H9 (cell line): ENCODE measurements around the gene CROCC. TPM values are rescaled to one million over a fixed set of nuclear protein-coding genes. Genes with fewer than 3 reads are reported as not detected.
"Not testable (repeated sequence)": the region's sequence is repeated elsewhere in the genome, so short reads cannot be mapped to it uniquely, and the experiment has no call there.

Experiments used
- DNase-seq: peaks from one replicate; pipeline ENCODE4 v3.0.0-alpha.2; 2017
- H2AFZ ChIP-seq: one replicate; pipeline ENCODE4 v1.6.1; 2013; ENCODE audit warnings: mild to moderate bottlenecking, low read length, control low read depth, moderate library complexity
- H2AK5ac ChIP-seq: 2 replicates; pipeline ENCODE4 v1.6.1; 2013; ENCODE audit warnings: low read length, control low read depth, mixed read lengths; ENCODE audit not compliant: insufficient read length
- H2BK120ac ChIP-seq: one replicate; pipeline ENCODE4 v1.6.1; 2013; ENCODE audit warnings: low read depth, mild to moderate bottlenecking, low read length, control low read depth, inconsistent platforms; ENCODE audit not compliant: poor library complexity, severe bottlenecking
- H2BK12ac ChIP-seq: 2 replicates; pipeline ENCODE4 v1.6.1; 2013; ENCODE audit warnings: low read length, control low read depth, mixed read lengths, low read depth; ENCODE audit not compliant: insufficient read length
- H2BK15ac ChIP-seq: 2 replicates; pipeline ENCODE4 v1.6.1; 2013; ENCODE audit warnings: low read depth, low read length, control low read depth
- H2BK20ac ChIP-seq: one replicate; pipeline ENCODE4 v1.6.1; 2013; ENCODE audit warnings: low read depth, mild to moderate bottlenecking, low read length, control low read depth, inconsistent platforms; ENCODE audit not compliant: poor library complexity, severe bottlenecking
- H2BK5ac ChIP-seq: 2 replicates; pipeline ENCODE4 v1.6.1; 2013; ENCODE audit warnings: low read length, control low read depth, mixed read lengths; ENCODE audit not compliant: insufficient read length
- H3K14ac ChIP-seq: 2 replicates; pipeline ENCODE4 v1.6.1; 2013; ENCODE audit warnings: low read length, control low read depth; ENCODE audit not compliant: insufficient read depth
- H3K18ac ChIP-seq: 2 replicates; pipeline ENCODE4 v1.6.1; 2013; ENCODE audit warnings: low read depth, mild to moderate bottlenecking, mixed read lengths, low read length, control low read depth; ENCODE audit not compliant: insufficient read length
- H3K23ac ChIP-seq: 2 replicates; pipeline ENCODE4 v1.6.1; 2013; ENCODE audit warnings: low read length, control low read depth, mixed read lengths, low read depth; ENCODE audit not compliant: insufficient read length
- H3K23me2 ChIP-seq: 2 replicates; pipeline ENCODE4 v1.6.1; 2013; ENCODE audit warnings: low read depth, mild to moderate bottlenecking, mixed read lengths, low read length, control low read depth; ENCODE audit not compliant: insufficient read length, poor library complexity, severe bottlenecking
- H3K27ac ChIP-seq: 2 replicates; pipeline ENCODE4 v1.5.1; 2013; ENCODE audit warnings: low read length, control low read depth, mixed read lengths, low read depth; ENCODE audit not compliant: insufficient read length
- H3K27me3 ChIP-seq: 2 replicates; pipeline ENCODE4 v1.6.1; 2013; ENCODE audit warnings: low read length, control low read depth, inconsistent platforms; ENCODE audit not compliant: insufficient read depth
- H3K4ac ChIP-seq: 2 replicates; pipeline ENCODE4 v1.6.1; 2013; ENCODE audit warnings: low read depth, mild to moderate bottlenecking, control low read depth, inconsistent platforms, low read length, moderate library complexity
- H3K4me1 ChIP-seq: 2 replicates; pipeline ENCODE4 v1.6.1; 2013; ENCODE audit warnings: low read length, control low read depth, inconsistent platforms; ENCODE audit not compliant: insufficient read depth
- H3K4me2 ChIP-seq: 2 replicates; pipeline ENCODE4 v1.6.1; 2013; ENCODE audit warnings: low read length, control low read depth, mixed read lengths; ENCODE audit not compliant: insufficient read length, insufficient read depth
- H3K56ac ChIP-seq: 2 replicates; pipeline ENCODE4 v1.6.1; 2013; ENCODE audit warnings: low read depth, mild to moderate bottlenecking, mixed read lengths, low read length, control low read depth; ENCODE audit not compliant: insufficient read length
- H3K79me1 ChIP-seq: 2 replicates; pipeline ENCODE4 v1.6.1; 2013; ENCODE audit warnings: low read depth, mild to moderate bottlenecking, moderate library complexity, low read length, control low read depth, inconsistent platforms; ENCODE audit not compliant: insufficient read depth, poor library complexity, severe bottlenecking
- H3K79me2 ChIP-seq: 2 replicates; pipeline ENCODE4 v1.6.1; 2013; ENCODE audit warnings: low read length, control low read depth, inconsistent platforms; ENCODE audit not compliant: insufficient read depth
- H3K9ac ChIP-seq: 2 replicates; pipeline ENCODE4 v1.6.1; 2013; ENCODE audit warnings: low read length, control low read depth, mixed read lengths; ENCODE audit not compliant: insufficient read length; ENCODE audit errors: extremely low read depth
- H3K9me3 ChIP-seq: one replicate; pipeline ENCODE4 v1.6.1; 2013; ENCODE audit warnings: low read depth, low read length, inconsistent platforms; ENCODE audit not compliant: control insufficient read depth
- H3T11ph ChIP-seq: one replicate; pipeline ENCODE4 v1.6.1; 2013; ENCODE audit warnings: mild to moderate bottlenecking, low read length, control low read depth, inconsistent platforms
- H4K20me1 ChIP-seq: one replicate; pipeline ENCODE4 v1.6.1; 2013; ENCODE audit not compliant: control insufficient read depth, insufficient read length, insufficient read depth
- H4K5ac ChIP-seq: 2 replicates; pipeline ENCODE4 v1.6.1; 2013; ENCODE audit warnings: low read depth, mild to moderate bottlenecking, mixed read lengths, low read length, control low read depth; ENCODE audit not compliant: insufficient read length
- H4K8ac ChIP-seq: replicated peaks from 2 replicates; pipeline ENCODE4 v1.6.1; 2013; ENCODE audit warnings: low read length, control low read depth, mixed read lengths, low read depth; ENCODE audit not compliant: insufficient read length
- H4K91ac ChIP-seq: 2 replicates; pipeline ENCODE4 v1.6.1; 2013; ENCODE audit warnings: low read depth, mild to moderate bottlenecking, moderate library complexity, mixed read lengths, low read length, control low read depth; ENCODE audit not compliant: insufficient read length
- H3K27ac Mint-ChIP-seq, 3 experiments: 2 replicates in 2 of 3; 3 replicates in 1 of 3; pipeline ENCODE4 v1.8.0; 2020 to 2021; ENCODE audit warnings: mixed read lengths in 3 of 3, mild to moderate bottlenecking in 1 of 3, moderate library complexity in 1 of 3
- H3K27me3 Mint-ChIP-seq: 2 replicates; pipeline ENCODE4 v1.8.0; 2021; ENCODE audit warnings: low read depth, mild to moderate bottlenecking, moderate library complexity, mixed read lengths
- H3K36me3 Mint-ChIP-seq, 3 experiments: 2 replicates in 2 of 3; 3 replicates in 1 of 3; pipeline ENCODE4 v1.8.0; 2020 to 2021; ENCODE audit warnings: low read depth in 3 of 3, mixed read lengths in 3 of 3; ENCODE audit not compliant: insufficient read depth in 1 of 3
- H3K4me1 Mint-ChIP-seq, 2 experiments: 2 replicates each; pipeline ENCODE4 v1.8.0; 2020; ENCODE audit warnings: mixed read lengths in 2 of 2
- H3K4me3 Mint-ChIP-seq, 2 experiments: 2 replicates in 1 of 2; 3 replicates in 1 of 2; pipeline ENCODE4 v1.8.0; 2020 to 2021; ENCODE audit warnings: mild to moderate bottlenecking in 2 of 2, mixed read lengths in 2 of 2, moderate library complexity in 1 of 2
- H3K9me3 Mint-ChIP-seq, 2 experiments: 2 replicates in 1 of 2; 3 replicates in 1 of 2; pipeline ENCODE4 v1.8.0; 2020; ENCODE audit warnings: mild to moderate bottlenecking in 2 of 2, mixed read lengths in 2 of 2, moderate library complexity in 1 of 2
- CTCF ChIP-seq: fragments of 200-600 bp; sonication (generic); conservative IDR thresholded peaks from 3 replicates; pipeline ENCODE4 v1.8.0; 2021; ENCODE audit warnings: antibody characterized with exemption, mild to moderate bottlenecking
- WGBS: extraction: QIAGEN DNeasy Blood & Tissue Kit; methylation state at CpG from one replicate; pipeline ENCODE4 v1.1.7; 2013; ENCODE audit warnings: missing lambda C conversion rate, low lambda C conversion rate, mixed read lengths; ENCODE audit not compliant: insufficient read length; ENCODE audit errors: extremely low coverage; 5-methylcytosine and 5-hydroxymethylcytosine counted together
- total RNA-seq: library from RNA; stranded (reverse); gene quantifications from 2 replicates; pipeline ENCODE4 v1.2.1, GENCODE V29; 2021

Gene CROCC
- total RNA-seq, 1 experiment from 2014 or later, result 40.7 TPM

- H3K9me3 ChIP-seq, result no peaks in the 10 kb centered on the region
- no peak overlapping the region for H3K23ac ChIP-seq
- Mint-ChIP-seq H3K4me1 (peaks cover 8 to 13% of the 10 kb centered on the region in 2 experiments), H3K4me3 (peak overlapping the region; percentile 25 to 43; a peak in 2 of 5 replicates), H3K36me3 (peaks cover 25 to 53% (median 38%) of the 10 kb centered on the region in 3 experiments), H3K27me3 (no peaks in the 10 kb centered on the region; the same call in 1 of the 2 replicates), H3K9me3 (no peaks in the 10 kb centered on the region), H3K27ac (peak overlapping the region in 1 of 3 experiments; percentile 96; a peak in 4 of 7 replicates)
- peaks cover 3% of the 10 kb centered on the region; the same call in 1 of the 2 replicates for H3K27me3 ChIP-seq
- WGBS, result no CpG with 5 or more reads among the region's 51 CpGs
- no peak overlapping the region for H4K5ac ChIP-seq
- no peak overlapping the region for H3K27ac ChIP-seq
- H3K9ac ChIP-seq, result no peak overlapping the region
- no peaks in the 10 kb centered on the region for H3K4me1 ChIP-seq
- H2BK20ac ChIP-seq, result no peak overlapping the region
- no peak overlapping the region for H2AK5ac ChIP-seq
- H3K4ac ChIP-seq, result no peak overlapping the region
- no peak overlapping the region for H2BK15ac ChIP-seq
- no peaks in the 10 kb centered on the region for H3K23me2 ChIP-seq
- no peak overlapping the region for H2BK12ac ChIP-seq
- no peak overlapping the region for H3T11ph ChIP-seq
- no peaks in the 10 kb centered on the region for H3K79me1 ChIP-seq
- TF ChIP-seq CTCF, result no peak
- H4K20me1 ChIP-seq, result no peaks in the 10 kb centered on the region
- H2BK5ac ChIP-seq, result no peak overlapping the region
- no peaks in the 10 kb centered on the region for H3K79me2 ChIP-seq
- H2BK120ac ChIP-seq, result no peak overlapping the region
- no peak overlapping the region for H4K91ac ChIP-seq
- peak; percentile 73 for DNase-seq
- H3K56ac ChIP-seq, result no peak overlapping the region
- no peak overlapping the region for H2AFZ ChIP-seq
- H4K8ac ChIP-seq, result no peak overlapping the region
- H3K4me2 ChIP-seq, result no peak overlapping the region
- no peak overlapping the region for H3K18ac ChIP-seq
- no peak overlapping the region for H3K14ac ChIP-seq
Measured at GRCh38 chr1:16938351-16939321, 16.9 kb downstream of the CROCC start.

GRCh38 chr1:16939386-16940180 is 17.9 kb downstream of the CROCC start:
- H3K4me2 ChIP-seq, H3K27ac ChIP-seq: not testable (repeated sequence)
- WGBS, result no CpG with 5 or more reads among the region's 32 CpGs

More at GRCh38 chr1:16939386-16940180, 17.9 kb downstream of the CROCC start:
- Mint-ChIP-seq H3K36me3 (peaks cover 28 to 52% (median 42%) of the 10 kb centered on the region in 3 experiments), H3K4me3 (peak overlapping the region; percentile 46 to 73; a peak in 2 of 5 replicates), H3K4me1 (peaks cover 8 to 13% of the 10 kb centered on the region in 2 experiments), H3K27ac (peak overlapping the region; percentile 39 to 96 (median 74); a peak in 4 of 7 replicates)
- not testable (repeated sequence) for H3T11ph ChIP-seq, H2BK20ac ChIP-seq, H3K23ac ChIP-seq, H2BK12ac ChIP-seq, H3K4ac ChIP-seq, H2AFZ ChIP-seq, H4K20me1 ChIP-seq, H4K5ac ChIP-seq, H3K9me3 Mint-ChIP-seq, H2BK5ac ChIP-seq, H3K9me3 ChIP-seq, H2BK120ac ChIP-seq, H3K23me2 ChIP-seq, H3K9ac ChIP-seq, H3K79me1 ChIP-seq, H3K79me2 ChIP-seq, H3K4me1 ChIP-seq, H3K27me3 Mint-ChIP-seq, H2AK5ac ChIP-seq, H4K8ac ChIP-seq, H4K91ac ChIP-seq, H3K27me3 ChIP-seq, H2BK15ac ChIP-seq, DNase-seq, H3K14ac ChIP-seq, H3K18ac ChIP-seq, H3K56ac ChIP-seq
